Activated gamma-delta T cell treated with anti-CD3 and anti-CD28 coated beads, Interleukin-2, amount 50 U/mL, for 16 hours (primary cell): ENCODE measurements around the gene ARMS2.

Source experiments
- DNase-seq: peaks from one replicate; pipeline ENCODE4 v3.0.0-alpha.2; 2020; ENCODE audit warnings: low read depth

Gene ARMS2

DNA sequence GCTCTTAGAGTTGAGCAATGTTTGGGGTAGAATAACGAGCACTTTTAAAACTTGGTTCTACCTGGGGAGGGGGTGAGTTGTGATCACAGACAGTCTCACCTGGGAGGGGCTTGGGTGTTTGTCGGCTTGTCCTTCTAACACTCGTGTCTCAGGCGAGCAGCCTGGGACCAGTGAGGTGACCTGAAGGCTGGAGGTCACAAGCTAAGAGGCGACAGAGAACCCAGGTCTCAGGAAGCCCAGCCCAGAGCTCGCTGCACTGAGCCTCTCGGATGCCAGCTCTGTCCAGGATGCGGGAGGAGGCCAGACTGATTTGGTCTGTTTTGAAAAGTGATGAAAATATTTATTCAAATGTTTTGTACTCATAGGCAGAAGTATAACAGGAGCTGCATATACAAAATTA lies 18.7 kb downstream of the ARMS2 start:
- no peak for DNase-seq

DNA sequence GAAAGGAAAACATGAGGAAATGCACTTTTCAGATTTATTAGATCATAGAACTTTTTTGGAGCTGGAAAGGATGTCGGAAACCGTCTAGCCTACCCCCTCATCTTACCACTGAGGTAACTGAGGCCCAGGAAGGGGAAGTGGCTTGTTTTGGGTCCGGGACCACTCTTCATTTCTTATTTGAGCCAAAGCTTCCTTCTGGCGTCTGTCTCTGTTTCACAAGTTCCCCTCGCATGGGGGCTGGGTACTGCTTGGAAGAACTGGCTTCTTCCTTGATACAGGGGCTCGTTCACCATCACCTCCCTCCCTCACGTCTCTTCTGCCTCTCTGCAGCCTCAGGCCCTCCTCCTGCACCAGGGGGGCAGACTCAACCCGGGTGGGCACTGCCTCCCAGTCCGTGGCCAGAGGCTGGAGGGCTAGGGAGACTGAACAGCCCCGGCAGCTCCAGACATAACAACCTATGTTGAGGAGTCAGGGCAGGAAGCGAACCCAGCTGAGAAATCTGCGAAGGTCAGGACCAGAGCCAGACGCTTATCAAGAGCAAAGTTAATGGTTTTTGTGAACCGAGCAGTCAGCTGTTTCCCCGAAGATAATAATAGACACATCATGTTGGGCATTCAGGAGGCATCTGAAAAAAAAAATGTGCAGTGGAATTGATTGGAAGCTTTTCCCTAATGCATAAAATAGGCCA lies 19.8 kb downstream of the ARMS2 start:
- DNase-seq = no peak

DNA sequence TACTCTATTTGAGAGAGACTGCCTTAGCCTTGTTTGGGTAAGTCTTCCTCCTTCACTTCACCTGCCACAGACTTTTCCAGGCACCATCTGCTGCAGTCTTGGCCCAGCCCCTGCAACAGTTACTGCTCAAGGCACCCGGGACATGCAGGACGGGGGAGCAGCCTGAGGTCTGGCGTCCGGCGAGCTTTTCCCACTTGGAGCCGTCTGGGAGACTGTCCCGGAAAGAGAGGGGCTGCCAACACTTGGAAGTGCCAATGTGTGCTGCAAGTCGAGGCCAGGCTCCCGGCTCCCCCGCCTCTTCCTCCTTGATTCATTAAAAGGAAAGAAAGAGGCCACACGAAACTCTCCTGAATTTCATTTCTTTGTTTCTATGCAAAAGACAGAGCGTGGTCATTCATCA lies 20.6 kb downstream of the ARMS2 start:
- DNase-seq = no peak

DNA sequence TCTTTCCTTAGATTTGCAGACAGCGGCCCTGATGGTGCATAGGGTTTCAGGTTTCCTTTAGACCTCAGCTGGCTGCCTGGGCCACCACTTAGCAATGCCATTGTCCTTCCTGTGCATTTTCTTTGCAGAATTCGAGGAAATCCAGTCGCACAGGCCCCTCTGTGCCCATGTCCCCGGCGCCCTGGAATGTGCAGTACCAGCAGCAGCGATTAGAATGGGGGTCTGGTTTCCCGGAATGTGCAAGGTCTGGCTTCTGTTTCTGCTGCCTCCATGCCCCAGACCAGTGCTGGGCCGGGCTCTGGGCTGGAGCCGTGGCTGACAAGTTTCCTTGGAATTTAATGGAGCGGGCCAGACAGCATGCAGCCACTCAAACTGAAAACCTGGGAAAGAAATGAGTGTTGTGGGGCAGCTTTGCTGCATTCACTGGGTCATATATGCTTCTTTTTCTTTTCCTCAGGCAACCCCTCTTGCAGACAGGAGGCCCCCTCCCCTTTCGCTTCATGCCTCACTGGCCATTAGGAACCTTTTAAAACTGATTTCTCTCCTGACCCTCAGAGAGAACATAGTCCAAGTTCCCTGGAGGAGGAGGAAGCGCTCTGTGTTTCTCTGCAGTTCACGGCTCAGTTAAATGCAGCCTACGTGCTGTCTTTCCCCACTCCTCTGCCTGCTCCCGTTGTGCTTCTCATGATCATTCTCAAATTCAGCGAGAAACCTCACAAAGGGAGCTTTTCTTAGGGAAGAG lies 21.3 kb downstream of the ARMS2 start:
- no peak for DNase-seq

DNA sequence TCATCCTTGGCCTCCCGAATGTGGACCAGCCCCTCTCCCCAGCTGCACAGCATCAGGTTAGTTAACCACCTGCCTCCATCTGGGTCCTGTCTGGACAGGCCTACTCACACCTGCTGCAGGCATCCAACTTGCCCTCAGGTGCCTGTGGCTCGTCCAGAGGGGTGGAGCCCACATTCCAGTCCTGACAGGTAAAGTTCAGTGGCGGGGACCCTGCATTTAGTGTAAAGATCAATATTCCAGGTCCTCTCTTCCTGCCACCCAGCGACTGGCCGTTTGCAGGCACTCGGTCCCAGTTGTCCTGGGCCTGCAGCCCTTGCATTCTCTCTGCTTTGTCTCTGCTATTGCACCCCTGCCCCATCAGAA lies 21.9 kb downstream of the ARMS2 start:
- DNase-seq = no peak

DNA sequence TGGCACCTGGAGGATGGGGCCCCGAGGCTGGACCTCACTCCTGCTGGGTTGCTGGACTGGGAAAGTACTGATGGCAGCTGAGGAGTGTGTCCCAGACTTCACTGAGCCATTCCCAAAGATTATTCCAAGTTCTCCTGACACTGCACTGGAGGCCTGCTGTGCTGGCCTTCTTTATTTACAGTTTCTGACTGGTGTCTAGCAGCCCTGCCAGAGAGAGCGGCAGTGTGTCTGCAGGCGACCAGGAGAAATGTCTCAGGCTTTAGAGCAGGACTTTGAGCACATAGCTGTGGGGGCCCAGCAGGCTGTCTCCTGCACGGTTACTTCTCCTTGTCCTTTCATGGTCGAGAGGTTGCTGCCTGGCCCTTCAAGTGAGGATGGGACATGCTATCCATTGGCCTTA lies 23.0 kb downstream of the ARMS2 start:
- DNase-seq = no peak

DNA sequence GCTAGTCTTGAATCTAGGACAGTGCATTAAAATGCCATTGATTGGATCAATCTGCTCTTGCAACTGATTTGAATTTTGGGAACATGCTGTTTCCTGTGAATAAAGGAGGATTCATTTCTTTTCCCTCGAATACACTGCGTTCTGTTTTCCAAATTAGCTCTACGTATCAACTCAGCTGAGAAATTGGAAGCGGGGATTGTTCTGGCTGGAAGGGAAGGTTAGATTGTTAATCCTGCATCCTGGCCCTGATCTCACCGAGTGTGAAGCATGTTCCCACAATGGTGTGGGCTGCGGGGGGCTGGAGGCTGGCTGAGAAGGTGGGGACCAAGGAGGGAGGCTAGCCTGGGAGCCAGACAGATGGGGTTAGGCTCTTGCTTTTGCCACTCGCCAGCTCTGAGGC lies 24.5 kb downstream of the ARMS2 start:
- no peak for DNase-seq

DNA sequence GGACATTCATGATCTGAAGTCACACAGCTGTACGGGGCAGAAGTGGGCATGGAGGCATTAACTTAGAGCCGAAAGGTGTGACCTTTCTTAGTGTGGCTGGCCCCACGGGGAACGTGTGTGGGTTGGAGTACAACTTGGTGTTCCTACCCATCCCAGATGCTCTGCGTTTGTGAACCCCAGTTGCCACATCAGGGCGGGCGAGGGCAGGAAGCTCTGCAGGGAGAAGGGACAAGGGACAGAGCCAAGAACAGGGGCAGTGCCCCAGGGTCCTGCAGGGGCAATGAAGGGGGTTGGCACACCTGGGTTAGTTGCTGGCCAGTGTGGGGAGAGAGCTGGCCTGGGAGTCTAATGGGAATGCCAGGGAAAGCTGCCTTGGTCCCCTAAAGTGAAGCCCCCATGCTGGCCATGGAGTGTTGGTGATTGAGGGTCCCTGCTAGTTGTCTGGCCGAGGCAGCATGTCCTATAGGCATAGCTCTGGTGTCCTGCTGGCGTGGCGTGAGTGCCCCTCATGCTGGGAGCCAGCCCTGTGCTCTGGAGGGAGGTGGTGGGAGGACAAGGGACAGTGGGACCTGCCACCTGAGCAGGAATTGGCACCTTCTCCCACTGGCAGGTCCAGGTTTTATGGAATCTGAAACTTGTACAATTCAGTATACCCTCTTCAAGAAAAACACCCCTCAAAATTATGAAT lies 25.8 kb downstream of the ARMS2 start:
- no peak for DNase-seq

DNA sequence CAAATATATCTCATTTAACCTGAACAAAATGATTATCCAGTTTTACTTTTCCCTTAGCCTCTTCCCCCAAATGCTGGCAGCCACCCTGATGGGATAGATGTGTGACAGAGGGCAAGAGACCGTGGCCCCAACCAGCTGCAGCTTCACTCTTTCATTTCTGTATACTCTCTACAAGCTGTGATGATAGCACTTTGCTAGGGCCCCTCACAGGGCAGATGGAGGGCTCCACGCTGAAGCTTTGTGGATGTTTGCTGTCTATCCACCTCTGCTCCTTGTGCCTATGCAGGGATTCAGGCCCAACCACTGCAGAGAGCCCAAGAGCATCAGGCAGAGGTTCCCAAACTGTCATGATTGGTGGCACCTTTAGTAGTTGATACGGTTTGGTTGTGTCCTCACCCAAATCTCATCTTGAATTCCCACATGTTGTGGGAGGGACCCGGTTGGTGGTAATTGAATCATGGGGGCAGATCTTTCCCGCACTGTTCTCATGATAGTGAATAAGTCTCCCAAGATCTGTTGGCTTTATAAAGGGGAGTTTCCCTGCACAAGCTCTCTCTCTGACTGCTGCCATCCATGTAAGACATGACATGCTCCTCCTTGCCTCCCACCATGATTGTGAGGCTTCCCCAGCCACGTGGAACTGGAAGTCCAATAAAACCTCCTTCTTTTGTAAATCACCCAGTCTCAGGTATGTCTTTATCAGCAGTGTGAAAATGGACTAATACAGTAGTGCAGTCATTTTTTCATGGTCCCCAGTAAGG lies 27.0 kb downstream of the ARMS2 start:
- DNase-seq = no peak

DNA sequence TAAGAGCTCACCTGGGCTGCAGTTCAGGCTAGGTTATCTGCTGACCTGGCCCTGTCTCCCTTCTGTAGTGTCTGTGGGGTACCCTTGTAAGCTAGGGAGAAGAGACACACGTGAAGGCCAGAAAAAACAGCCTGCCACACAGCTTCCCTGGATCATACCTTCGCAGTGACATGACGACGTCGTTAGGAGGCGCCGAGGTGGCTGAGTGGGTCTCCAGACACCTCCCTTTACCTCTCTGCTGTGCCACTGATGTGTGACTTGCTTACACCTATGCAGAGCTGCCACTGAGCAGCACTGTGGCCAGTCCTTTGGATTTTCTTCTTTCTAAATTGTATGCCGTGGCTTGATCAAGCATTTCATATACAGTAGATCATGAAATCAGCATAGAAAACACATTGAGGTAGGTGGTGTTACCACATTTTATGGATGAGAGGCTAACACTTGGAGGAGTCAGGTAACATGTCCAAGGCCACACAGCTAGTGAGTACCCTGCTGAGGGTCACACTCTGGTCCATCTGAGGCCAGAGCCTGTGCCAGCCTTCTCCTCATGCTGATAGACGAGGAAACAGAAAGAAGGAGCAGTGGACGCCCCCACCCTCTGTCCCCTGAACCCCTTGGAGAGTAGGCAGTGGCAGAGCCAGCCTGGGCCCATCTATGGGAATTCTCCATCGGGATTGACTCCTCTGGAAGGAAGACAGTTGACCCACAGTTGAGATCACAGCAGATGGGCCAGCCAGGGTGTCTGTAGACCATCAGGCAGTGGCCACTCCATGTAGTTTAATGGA lies 30.0 kb downstream of the ARMS2 start:
- DNase-seq = no peak

DNA sequence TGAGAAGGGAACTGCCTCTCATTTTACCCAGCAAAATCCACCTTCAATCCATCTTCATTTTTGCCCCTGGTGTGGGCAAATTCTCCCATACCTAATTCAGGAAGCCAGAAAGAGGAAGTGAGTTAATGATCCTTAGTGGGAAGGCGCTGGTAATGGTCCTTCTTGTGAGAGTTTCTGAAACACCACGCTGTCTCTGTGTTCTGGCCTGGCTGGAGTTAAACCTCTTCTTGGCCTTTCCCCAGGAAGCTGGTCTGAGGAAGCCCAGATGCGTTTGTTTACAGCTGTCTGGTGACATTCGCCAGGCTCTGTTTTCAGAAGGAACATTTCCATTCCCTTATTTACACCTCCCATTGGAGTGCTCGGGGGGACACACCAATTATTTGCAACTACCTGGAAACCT lies 31.2 kb downstream of the ARMS2 start:
- no peak for DNase-seq

DNA sequence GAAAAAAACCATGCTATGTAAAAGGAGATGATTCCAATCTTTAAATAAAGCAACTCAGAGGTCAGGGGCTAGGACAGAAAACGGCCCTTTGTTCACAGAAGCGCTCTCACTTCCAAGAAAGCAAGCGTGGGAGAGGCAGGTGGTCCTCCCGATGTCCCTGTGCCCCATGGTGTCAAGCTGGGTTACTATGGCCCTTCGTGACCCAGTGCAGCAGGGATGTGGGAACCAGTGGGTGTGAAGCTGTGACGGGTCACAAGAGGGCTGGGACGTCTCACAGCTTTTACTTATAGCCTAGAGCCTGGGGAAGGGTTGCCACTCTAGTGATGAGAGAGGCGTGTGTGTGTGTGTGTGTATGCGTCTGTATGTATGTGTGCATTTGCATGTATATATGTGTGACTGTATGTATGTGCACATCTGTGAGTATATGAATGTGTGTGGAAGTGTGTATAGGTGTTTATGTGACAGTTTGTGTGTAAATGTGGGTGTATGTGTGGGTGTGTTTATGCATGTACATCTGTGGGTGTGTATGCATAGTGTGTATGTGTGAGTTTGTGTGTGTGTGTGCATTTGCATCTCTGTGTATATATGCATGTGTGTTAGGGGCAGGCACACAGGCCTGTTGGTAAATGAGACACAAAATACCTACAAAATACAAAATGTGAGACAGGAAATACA lies 32.1 kb downstream of the ARMS2 start:
- DNase-seq = no peak

DNA sequence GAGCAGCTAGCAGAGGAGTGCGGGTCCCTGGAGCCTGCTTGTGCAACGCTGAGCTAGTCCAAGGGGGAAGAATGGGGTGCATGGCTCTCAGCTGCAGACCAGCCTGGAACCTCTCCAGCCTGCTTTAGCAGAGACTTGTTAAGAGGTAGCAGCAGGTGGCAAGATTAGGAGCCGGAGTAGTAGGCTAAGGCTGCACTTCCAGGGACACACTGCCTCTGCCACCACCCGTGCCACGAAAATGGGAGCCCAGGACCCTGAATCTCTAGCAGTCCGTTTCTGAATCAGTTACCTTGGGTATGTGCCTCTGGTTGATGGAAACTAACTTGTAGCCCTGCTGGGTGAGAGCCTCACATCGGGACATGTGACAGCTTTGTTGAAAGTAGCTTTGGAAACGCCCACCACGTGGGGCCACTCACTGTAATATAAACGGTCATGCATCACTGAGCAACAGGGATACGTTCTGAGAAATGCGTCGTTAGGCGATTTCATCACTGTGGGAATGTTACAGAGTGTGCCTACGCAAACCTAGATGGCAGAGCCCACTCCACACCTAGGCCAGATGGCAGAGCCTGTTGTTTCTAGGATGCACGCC lies 32.8 kb downstream of the ARMS2 start:
- no peak for DNase-seq

DNA sequence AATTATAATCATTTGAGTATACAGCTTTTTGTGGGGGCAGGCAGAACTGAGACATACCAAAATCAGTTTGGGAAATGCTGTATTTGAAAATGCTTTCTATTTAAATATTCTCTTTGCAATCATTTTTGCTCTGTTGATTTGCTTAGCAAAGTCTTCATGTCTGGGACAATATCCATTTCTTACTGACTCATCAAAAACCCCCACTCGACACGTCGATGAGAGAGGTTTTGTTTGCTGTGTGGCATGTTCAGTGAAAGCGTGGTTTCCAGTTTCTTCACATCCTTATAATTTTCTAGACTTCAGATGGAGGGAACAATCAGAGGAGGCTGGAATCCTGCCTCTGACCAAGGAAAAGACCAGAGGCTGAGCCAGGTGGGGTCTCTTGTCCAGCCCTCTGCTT lies 35.8 kb downstream of the ARMS2 start:
- DNase-seq = no peak

DNA sequence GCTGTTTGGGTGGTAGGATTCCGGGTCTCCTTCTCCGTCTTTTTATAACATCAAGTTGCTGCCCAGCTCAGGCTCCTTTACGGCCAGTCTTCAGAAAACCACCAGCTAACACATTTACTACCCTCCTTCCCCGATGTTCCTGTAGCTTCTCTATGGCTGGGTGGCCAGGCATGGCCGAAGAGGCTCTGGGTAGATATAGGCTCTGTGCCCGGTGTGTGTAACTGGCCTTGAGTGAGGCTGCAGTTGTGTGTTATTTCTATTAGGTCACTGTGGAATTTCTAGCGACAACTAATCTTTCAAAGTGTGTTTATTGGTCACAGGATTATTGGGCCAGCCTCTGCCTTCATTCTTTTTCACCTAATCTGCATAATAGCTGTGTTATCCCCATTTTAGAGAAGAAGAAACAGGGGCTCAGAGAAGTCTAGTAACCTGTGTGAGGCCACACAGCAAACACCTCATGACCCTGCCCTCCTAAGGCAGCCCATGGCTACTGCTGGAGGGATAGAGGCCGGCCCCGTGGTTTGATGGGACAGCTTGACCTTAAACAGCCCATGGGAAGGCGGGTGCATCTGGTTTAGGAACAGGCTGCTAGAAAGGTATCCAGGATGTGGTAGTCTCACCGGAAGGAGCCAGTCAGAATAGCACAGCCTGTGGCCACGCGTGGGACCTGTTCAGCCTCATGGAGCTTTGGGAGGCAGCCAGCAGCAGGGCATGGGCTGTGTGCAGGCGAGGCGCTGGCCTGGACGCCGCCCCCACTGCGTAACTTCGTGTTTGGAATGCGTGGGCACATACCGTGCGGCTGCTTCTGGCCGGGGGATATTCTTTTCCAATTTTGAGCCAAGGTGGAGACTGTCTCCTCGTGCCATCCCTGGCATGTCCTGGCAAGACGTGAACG lies 36.6 kb downstream of the ARMS2 start:
- no peak for DNase-seq

DNA sequence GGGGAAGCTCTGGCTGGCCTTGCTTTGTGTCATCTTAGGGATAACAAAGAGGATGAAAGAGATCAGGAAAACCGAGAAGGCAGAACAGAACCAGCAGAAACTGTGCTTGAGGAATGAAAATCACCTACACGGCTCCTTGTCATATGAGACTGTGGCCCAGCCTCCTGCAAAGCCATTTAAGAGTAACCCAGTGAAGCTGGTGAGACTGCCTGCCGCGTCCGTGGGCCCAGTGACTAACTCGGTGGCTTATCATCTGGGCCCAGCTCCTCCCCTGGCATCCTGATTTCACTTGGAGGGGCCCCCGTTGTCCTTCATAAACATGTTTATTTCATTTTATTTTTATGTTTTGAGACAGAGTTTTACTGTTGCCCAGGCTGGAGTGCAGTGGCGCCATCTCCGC lies 37.6 kb downstream of the ARMS2 start:
- no peak for DNase-seq

DNA sequence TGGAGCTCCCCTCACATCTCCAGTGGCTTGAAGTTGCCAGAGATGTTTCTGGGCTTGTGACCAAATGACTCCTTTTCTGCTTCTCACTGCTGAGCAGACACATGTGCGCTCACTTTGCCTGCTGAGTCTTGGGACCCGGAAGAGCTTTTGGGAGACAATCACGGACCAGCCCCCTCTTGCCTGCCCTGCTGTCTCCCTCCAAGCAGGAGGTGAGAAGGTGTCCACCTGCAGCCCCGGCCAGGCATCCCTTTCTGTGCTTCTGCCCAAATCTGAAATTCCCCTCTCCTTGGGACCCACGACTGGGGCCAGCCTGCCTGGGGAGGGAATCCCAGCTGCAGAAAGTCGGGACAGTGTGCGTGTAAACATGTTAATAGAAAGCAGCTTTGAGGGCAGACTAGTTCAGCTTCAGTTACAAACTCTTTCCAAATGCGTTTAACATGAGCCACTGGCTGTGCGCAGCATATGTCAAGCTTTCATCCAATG lies 38.6 kb downstream of the ARMS2 start:
- DNase-seq = no peak

DNA sequence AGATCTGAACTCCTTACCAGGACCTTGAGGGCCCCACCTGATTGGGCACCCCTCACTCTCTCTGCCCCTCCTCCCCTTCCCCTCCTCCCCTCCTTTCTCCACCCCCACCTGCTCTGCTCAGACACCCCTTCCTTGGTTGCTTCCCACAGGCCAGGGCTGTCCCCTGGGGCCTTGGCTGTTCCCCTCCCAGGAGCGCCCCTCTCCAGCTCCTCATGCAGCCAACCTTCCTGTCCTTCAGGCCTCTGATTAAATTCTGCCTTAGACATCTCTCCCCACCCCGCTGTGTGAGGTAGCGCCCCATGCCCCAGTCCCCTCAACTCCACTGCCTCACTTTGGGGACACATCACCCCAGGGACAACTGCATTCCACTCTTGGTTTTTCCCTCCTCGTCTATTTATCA lies 39.3 kb downstream of the ARMS2 start:
- no peak for DNase-seq

DNA sequence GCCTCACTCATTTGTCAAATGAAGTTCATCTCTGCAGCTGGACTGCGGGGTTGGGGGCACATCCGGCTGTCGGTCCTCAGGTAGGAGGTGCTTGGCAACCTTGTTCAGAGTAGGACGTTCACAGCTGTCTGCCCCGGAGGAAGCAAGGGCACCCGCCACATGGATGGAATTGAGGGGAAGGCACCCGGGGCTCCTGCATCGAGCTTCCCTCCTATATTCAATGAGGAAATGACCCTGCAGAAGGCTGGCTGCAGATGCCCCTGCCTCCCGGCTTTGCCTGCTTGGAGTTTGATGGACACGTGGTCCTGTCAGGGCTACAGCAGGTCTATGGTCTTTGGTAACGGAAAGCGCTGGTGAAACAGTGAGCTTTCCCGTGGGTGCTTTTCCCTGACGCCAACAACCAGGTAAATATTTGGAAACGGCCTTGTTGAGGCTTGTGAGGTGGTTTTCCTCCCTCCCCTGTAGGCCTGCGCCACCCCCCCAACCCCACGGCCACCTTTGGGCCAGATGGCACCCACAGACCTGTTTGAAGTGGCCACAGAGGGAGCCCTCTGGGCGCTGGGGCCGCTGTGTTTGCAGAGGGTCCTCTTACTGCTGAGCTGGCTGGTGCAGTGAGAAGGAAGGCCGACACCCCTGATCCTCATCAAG lies 39.8 kb downstream of the ARMS2 start:
- DNase-seq = no peak
